ENCODE results near the gene RBM39. TPM values are rescaled to one million over a fixed set of nuclear protein-coding genes. Genes with fewer than 3 reads are reported as not detected.

Gene RBM39
- total and polyA plus RNA-seq, 2 experiments from 2014 or later = 259 to 413 TPM

DNA sequence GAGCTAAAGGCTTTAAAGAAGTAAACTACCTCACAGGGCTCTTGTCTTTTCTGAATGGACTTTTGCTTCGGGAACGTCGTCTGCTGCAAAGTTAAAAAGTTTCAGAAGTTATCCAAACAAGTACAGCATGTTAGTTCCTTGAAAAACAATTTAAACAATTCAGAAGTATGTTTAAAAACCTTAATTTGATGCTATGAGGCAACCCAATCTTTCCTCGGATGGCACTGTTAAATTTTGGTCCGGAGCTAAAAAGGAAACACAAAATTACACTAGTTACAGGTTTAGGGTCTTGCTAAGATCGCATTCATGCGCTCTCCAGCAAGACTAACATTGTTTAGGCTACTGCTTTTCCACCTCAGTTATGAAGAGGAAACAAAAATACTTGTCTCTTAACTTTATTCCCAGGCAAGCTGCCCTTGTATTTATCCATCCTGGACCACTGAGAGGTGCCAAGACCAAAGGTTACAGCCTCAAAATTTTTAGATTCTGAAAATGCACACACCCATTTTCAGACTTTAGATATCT, 12.7 kb downstream of the RBM39 start (continued):
- TF ChIP-seq, protein P1, sequence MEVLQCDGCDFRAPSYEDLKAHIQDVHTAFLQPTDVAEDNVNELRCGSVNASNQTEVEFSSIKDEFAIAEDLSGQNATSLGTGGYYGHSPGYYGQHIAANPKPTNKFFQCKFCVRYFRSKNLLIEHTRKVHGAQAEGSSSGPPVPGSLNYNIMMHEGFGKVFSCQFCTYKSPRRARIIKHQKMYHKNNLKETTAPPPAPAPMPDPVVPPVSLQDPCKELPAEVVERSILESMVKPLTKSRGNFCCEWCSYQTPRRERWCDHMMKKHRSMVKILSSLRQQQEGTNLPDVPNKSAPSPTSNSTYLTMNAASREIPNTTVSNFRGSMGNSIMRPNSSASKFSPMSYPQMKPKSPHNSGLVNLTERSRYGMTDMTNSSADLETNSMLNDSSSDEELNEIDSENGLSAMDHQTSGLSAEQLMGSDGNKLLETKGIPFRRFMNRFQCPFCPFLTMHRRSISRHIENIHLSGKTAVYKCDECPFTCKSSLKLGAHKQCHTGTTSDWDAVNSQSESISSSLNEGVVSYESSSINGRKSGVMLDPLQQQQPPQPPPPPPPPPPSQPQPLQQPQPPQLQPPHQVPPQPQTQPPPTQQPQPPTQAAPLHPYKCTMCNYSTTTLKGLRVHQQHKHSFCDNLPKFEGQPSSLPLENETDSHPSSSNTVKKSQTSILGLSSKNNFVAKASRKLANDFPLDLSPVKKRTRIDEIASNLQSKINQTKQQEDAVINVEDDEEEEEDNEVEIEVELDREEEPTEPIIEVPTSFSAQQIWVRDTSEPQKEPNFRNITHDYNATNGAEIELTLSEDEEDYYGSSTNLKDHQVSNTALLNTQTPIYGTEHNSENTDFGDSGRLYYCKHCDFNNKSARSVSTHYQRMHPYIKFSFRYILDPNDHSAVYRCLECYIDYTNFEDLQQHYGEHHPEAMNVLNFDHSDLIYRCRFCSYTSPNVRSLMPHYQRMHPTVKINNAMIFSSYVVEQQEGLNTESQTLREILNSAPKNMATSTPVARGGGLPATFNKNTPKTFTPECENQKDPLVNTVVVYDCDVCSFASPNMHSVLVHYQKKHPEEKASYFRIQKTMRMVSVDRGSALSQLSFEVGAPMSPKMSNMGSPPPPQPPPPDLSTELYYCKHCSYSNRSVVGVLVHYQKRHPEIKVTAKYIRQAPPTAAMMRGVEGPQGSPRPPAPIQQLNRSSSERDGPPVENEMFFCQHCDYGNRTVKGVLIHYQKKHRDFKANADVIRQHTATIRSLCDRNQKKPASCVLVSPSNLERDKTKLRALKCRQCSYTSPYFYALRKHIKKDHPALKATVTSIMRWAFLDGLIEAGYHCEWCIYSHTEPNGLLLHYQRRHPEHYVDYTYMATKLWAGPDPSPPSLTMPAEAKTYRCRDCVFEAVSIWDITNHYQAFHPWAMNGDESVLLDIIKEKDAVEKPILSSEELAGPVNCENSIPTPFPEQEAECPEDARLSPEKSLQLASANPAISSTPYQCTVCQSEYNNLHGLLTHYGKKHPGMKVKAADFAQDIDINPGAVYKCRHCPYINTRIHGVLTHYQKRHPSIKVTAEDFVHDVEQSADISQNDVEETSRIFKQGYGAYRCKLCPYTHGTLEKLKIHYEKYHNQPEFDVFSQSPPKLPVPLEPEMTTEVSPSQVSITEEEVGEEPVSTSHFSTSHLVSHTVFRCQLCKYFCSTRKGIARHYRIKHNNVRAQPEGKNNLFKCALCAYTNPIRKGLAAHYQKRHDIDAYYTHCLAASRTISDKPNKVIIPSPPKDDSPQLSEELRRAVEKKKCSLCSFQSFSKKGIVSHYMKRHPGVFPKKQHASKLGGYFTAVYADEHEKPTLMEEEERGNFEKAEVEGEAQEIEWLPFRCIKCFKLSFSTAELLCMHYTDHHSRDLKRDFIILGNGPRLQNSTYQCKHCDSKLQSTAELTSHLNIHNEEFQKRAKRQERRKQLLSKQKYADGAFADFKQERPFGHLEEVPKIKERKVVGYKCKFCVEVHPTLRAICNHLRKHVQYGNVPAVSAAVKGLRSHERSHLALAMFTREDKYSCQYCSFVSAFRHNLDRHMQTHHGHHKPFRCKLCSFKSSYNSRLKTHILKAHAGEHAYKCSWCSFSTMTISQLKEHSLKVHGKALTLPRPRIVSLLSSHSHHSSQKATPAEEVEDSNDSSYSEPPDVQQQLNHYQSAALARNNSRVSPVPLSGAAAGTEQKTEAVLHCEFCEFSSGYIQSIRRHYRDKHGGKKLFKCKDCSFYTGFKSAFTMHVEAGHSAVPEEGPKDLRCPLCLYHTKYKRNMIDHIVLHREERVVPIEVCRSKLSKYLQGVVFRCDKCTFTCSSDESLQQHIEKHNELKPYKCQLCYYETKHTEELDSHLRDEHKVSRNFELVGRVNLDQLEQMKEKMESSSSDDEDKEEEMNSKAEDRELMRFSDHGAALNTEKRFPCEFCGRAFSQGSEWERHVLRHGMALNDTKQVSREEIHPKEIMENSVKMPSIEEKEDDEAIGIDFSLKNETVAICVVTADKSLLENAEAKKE (CRISPR knock-in tag; IDR thresholded peaks at IDR 0.05) = no peak
- TF ChIP-seq ZNF114 (CRISPR knock-in tag; IDR thresholded peaks at IDR 0.05) (no peak), POLR2AphosphoS5 (IDR thresholded peaks at IDR 0.05; ENCODE audit: low read depth) (no peak), EZH2phosphoT487 (IDR thresholded peaks at IDR 0.05; ENCODE audit: unreplicated experiment) (no peak), JUNB (IDR thresholded peaks at IDR 0.05; ENCODE audit: unreplicated experiment) (no peak), CREB1 (CRISPR knock-in tag; IDR thresholded peaks at IDR 0.05; ENCODE audit: low read depth) (no peak)
- TF ChIP-seq, protein P2, sequence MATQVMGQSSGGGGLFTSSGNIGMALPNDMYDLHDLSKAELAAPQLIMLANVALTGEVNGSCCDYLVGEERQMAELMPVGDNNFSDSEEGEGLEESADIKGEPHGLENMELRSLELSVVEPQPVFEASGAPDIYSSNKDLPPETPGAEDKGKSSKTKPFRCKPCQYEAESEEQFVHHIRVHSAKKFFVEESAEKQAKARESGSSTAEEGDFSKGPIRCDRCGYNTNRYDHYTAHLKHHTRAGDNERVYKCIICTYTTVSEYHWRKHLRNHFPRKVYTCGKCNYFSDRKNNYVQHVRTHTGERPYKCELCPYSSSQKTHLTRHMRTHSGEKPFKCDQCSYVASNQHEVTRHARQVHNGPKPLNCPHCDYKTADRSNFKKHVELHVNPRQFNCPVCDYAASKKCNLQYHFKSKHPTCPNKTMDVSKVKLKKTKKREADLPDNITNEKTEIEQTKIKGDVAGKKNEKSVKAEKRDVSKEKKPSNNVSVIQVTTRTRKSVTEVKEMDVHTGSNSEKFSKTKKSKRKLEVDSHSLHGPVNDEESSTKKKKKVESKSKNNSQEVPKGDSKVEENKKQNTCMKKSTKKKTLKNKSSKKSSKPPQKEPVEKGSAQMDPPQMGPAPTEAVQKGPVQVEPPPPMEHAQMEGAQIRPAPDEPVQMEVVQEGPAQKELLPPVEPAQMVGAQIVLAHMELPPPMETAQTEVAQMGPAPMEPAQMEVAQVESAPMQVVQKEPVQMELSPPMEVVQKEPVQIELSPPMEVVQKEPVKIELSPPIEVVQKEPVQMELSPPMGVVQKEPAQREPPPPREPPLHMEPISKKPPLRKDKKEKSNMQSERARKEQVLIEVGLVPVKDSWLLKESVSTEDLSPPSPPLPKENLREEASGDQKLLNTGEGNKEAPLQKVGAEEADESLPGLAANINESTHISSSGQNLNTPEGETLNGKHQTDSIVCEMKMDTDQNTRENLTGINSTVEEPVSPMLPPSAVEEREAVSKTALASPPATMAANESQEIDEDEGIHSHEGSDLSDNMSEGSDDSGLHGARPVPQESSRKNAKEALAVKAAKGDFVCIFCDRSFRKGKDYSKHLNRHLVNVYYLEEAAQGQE (IDR thresholded peaks at IDR 0.05; ENCODE audit: unreplicated experiment) = no peak
- TF ChIP-seq, protein P3, sequence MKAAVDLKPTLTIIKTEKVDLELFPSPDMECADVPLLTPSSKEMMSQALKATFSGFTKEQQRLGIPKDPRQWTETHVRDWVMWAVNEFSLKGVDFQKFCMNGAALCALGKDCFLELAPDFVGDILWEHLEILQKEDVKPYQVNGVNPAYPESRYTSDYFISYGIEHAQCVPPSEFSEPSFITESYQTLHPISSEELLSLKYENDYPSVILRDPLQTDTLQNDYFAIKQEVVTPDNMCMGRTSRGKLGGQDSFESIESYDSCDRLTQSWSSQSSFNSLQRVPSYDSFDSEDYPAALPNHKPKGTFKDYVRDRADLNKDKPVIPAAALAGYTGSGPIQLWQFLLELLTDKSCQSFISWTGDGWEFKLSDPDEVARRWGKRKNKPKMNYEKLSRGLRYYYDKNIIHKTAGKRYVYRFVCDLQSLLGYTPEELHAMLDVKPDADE (IDR thresholded peaks at IDR 0.05) = no peak

Data from GM23338 (cell line).